ENCODE data around the gene TOX4.

DNA sequence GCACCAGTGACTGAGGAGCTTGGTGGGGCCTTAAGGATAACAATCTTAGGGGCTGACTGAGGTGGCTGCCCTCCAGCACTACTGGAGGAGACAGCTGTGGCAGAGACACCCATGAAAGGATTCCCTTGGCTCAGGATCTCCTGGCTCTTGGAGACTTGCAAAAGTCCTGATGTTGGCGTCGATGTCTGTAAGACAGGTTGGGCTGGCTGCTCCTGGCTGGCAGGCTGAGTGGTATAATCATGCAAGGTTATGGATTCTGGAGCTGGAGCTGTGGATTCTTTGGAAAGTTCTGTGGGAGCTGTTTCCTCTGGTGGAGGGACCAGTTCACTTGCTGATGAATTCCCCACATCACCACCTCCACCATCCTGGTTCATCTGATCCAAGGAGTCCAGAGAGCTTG, 45.9 kb upstream of the TOX4 start:
- TF ChIP-seq POLR2A (IDR thresholded peaks at IDR 0.05; ENCODE audit: low read depth, low read length): no peak
- no peak for TF ChIP-seq SPI1 (IDR thresholded peaks at IDR 0.05; ENCODE audit: low read depth, low read length)
